Upper lobe of left lung (tissue), 4 donors: ENCODE measurements around the gene OR52E5.

Experiments used
- CTCF ChIP-seq, 6 experiments: fragments of 450-650 bp in 4 of 6; fragments of 200-600 bp in 2 of 6; sonication (generic) in 2 of 6; IDR thresholded peaks; one replicate each; pipeline ENCODE4 v1.5.1; 2016 to 2019; ENCODE audit warnings: antibody characterized with exemption in 6 of 6
- EP300 ChIP-seq, 4 donors: sonication (generic); formaldehyde crosslinking; IDR thresholded peaks; one replicate each; pipeline ENCODE4 v1.5.1; 2017; ENCODE audit warnings: antibody characterized with exemption in 4 of 4, control low read depth in 2 of 4
- POLR2AphosphoS5 ChIP-seq, 2 donors: sonication (generic); formaldehyde crosslinking; IDR thresholded peaks; one replicate each; pipeline ENCODE4 v1.5.1; 2017; ENCODE audit warnings: antibody characterized with exemption in 2 of 2

- TF ChIP-seq POLR2AphosphoS5 (IDR thresholded peaks at IDR 0.05), result no peak
- TF ChIP-seq EP300 (IDR thresholded peaks at IDR 0.05), result no peak
- no peak for TF ChIP-seq CTCF (IDR thresholded peaks at IDR 0.05)
Observed at GRCh38 chr11:5847711-5848110, 45.3 kb upstream of the OR52E5 start.
